Embryonic facial prominence (tissue), 1 donor: Measurements from ENCODE around the gene COBL.

Source experiments
- DNase-seq: peaks from one replicate; pipeline ENCODE4 v3.0.0-alpha.2; 2016; ENCODE audit errors: extremely low spot score

Gene COBL

DNA sequence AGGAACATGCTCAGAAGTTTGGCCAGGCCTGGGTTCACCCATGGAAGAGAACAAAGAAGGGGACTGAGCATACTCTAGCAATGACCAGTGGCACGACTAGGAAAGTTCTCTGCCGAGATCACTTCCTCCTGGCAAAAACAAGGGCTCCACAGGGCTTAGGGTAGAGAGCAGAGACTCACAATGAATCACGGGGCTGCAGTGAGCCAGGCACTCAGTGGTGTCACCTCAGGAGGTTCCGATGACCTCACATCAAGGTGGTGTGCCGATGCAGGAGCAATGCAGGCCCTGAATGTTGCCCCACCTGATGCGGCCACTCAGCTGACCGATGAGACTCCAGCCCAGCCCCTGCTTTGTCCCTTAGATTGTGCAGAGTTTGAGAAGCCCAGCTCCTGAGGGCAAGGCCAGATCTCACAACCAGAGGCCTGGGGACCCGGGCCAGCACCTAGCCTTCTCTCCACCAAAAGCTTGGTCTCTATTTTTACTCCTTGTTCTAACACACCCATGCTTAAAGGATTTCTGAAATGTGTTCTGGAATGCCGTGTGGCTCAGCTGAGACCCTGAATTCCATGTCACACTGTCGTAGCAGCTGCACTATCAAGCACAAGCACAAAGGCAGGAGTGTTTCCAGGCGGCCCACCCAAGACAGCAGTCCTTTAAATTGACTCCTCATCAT is 60.9 kb downstream of the COBL start:
- DNase-seq: no peak

DNA sequence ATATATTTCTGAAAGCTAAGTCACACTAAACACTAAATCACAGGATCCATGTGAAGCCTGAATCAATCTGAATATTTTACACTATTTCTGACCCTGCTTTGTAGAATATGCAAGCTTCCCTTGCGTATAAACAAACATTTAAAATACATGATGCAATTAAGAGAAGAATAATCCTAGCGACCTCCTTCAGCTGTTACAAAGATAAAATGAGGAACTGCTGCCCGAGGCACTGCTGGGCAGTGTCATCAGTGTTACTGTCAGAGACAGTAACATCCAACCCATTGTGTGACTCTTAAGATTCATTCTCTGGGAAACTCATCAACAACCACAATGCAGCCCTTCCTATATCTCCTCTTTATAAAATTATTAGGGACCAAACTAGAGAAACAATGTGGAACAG is 61.6 kb downstream of the COBL start:
- DNase-seq: no peak

DNA sequence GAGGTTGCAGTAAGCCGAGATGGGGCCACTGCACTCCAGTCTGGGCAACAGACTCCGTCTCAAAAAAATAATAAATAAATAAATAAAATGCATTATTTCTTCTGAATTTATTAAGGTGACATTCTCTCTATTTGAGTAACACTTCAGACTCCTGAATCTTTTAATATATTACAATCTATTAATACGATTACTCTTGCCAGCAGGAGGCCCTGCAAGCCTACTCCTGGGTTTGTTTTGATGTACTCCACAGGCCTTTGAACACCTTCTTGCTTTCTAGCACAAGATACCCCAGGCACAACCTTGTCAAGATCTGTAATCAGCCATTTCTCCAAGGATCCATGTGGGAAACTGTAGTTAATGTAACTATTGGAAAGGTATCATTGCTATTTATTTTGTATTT is 63.5 kb downstream of the COBL start:
- no peak for DNase-seq

DNA sequence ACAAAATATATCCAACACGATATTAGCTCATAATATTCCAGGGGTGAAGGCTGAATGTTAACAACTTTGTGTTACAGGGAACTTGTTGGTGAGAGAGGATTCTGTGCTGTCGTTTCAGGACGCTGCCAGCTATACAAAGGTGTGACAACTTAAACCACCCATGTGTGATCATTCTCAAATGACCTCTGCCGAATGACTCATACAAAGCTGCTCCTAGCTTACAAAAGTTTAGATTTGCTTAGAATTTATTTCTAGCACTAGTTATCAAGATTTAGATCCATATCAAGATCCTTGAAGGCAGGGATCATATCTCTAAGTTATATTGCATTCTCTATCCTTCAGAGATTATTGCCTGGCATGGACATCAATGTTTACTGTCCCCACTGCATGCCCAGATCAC is 65.3 kb downstream of the COBL start:
- DNase-seq: no peak

DNA sequence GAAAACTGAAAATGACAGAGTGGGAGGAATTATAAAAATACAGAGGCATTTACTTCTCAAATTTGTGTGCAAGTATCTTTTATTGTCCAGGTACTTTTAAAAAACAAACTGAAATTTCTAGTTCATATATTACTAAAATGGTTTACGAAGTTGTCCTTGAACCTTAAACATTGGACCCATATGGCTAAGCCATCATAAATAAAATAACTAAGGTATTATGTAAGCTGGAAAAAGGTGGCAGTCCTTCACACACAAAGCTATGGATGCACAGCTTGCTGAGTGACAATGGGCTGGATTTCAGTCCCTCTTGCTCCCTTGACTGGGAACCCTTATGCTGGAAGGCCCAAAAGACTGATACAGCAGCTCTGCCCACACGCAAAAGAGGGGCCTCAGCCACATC is 66.1 kb downstream of the COBL start:
- DNase-seq: no peak

DNA sequence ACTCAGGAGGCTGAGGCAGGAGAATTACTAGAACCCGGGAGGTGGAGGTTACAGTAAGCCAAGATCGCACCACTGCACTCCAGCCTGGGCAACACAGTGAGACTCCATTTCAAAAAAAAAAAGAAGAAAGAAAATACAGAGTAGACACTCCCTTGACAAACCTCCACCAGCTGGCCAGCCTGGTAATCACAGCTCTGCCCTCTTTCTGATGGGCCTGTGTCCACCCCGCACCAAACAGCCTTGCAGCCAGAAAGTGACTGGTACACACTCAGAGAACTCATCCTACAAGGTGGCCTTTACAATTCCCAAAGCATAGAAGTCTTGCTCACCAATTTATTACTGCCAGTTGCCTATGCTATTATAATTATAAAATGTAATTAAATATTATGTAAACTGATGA is 66.6 kb downstream of the COBL start:
- no peak for DNase-seq

DNA sequence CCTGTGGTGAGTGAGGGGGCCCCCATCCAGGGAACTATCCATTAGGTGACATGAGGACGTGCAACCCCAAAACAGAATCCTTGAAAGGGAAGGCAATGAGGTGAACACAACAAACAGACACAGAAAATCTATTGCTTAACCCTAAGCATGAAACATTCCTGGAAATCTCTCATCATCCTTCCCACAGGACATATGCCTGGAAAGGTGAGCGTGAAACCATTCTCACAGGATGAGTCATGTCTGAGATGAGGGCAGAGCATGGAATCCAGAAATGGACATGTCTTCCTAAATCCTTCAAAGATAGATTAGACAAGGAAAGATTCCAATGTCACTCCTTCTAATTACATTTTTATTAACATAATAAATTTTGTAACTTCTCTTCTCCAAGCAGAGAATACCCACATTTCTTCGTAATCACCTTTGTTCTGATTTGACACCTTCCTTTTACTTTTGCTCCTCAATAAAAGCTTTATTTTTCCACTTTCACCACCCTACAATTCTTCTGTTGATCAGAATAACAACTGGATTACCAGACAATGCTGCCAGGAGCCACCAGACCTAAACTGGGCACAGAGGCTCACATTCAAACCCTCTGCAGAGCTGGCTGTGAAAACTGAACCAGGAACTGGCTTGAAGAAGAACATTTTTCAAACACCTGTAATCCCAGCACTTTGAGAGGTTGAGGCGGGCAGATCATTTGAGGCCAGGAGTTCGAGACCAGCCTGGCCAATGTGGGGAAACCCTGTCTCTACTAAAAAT is 67.2 kb downstream of the COBL start:
- no peak for DNase-seq

DNA sequence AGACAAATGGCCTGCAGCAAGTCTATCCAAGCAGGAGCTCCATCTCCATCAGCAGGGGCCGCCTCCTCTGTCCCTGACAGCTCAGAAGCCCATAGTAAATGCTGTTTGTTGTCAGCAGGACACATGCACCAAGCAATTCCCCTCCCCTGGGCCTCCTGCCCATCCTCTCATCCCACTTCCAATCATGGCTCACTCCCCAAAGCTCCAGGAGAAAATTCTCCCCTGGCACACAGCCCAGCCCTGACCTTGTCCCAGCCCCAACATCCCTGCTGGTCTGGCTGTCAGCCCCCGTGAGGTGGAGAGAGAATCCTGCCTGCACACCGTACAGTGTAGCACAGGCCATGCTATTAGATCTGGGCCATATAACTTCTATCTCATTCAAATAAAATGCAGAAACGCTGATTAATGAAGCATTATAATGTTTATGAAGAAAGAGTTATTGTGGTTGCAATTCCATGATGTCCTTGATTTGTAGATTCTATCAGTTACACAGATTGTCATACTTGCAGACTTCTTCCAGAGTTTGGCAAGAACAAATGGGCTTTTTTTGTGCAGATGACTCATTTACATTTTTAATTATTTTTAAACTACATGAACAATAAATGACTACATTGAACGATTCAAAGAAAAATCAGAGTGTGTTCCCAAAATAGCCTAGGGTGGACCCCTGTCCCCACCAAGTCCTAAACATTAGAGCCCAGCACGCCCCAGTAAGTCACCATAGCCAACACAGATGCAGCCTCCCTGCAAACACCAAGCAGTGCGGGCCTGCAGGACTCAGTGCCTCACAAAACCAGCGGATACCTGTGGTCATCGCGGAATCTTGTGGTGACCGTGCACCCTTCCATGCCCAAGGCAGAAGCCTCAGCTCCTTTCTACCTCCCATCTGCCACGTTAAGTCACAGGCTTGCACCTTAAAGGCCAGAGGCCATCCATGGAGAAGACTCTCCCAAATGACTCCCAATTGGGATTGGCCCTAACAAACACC is 70.1 kb downstream of the COBL start:
- no peak for DNase-seq

DNA sequence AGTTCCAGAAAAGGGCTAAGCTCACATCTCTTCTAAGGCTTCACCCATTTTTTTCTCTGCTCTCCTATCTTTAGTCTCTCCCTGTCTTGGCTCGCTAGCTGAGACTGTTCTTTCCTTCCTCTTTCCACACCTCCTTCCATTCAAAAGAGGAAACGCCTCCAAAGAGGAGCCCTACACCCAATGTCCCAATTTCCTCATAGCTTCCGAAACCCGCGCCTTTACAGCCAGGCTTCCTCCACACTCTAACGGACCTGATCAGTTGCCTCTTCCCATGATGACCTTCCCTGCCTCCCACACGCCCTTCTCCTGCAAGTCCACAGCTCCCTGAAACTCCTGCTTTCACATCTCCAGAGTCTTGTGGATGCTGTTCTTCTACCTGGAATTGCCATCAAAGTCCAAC is 71.7 kb downstream of the COBL start:
- DNase-seq: no peak

DNA sequence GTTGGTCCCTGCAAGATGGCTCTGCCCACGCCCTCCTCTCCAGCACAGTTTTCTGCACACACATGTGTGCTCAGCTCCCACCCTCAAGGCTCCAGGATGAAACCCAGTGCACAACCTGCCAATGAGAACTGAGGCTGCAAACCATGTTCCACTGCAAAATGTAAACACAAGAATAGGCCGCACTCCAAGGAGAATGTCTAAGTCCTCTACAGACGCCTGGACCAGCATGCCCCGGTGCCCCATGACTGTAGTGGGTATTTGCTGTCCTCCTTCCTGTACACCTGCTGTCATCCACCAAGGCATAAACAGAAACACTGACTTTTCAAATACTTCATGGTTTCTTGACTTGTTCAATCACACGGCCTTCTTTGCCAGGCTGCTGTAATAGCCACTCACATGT is 72.6 kb downstream of the COBL start:
- DNase-seq: no peak

DNA sequence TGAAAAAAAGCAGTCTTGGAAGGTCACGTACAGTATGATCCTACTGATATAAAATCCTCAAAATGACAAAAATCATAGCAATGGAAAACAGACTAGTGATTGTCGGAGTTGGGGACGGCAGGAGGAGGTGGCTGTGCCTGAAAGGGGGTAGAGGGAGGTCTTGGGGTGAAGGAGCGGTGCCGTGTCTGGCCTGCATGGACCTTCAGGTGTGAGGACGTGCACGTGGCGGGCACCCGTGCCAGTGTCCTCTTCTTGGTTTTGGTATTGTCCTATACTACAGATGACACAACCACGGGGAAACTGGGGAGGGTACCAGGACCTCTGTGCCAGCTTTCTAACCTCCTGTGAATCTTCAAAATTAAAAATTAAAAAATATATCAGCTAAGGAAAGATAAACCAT is 73.0 kb downstream of the COBL start:
- DNase-seq: no peak

DNA sequence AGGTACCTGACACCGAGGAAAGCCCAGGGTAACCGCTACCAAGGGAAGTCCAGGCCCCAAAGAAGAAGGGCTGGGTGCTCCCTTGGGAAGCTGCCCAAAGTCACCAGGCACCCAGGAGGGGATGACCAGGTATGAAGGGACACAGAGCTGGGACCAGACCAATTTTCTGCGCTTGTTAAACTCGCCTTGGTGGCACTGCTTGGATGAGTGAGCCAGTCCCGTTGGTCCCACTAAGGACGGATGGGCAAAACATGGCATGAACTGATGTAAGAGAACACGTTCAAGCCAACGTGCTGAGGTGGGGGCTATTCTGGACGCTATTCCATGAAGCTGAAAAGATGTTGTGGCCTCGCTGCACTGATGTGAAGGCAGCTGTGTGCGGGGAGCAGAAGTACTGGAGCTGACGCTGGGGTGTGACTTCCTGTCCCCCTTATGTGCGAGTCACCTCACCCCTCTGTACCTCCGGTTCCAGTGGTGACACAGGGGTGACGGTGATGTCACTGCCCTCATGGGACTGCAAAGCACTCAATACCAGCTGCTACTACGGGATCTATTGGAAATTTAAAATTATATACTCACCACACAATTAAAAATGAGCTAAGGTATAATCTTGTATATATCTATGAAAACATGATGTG is 73.6 kb downstream of the COBL start:
- DNase-seq: no peak

DNA sequence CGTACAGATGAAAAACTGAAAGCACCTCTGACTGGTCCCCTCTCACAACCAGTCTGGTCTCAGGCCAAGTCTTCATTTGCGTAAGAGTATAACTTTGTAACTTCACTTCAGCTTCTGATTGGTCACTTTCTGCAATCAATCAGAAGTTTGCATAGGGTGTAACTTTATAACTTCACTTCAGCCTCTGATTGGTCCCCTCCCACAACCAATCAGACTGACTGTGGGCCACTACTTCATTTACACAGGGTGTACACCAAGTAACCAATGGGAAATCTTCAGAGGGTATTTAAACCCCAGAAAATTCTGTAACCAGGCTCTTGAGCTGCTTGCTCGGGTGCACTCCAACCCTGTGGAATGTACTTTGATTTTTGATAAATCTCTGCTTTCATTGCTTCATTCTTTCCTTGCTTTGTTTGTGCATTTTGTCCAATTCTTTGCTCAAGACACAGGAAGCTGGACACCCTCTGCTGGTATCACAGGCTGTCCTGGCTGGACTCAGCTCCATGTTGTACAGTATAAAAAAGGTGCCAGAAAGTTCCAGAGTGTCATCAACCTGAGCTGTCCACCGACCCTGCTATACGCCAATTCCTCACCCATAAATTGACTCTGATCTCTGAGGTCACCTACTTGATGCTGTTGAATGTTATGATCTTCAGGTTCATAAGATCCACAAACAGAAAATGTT is 74.5 kb downstream of the COBL start:
- no peak for DNase-seq

DNA sequence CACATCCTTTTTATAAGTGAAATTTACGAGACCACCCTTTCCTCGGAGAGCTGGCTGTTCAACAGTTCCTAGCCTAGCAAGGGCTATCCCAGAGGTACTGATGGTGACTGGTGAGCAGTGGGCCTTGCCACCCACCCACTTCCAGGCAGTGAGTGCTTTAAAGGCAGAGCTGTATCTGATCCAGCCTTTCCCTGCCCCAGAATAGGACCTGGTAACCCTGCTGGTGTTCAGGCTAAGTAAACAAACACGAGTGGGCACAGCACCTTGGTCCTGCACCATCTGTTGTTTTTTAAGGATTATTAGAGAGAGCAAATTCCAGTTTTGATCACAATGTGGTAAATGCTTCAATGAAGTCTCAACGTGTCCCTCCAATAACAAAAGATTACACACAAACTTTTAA is 75.7 kb downstream of the COBL start:
- no peak for DNase-seq

DNA sequence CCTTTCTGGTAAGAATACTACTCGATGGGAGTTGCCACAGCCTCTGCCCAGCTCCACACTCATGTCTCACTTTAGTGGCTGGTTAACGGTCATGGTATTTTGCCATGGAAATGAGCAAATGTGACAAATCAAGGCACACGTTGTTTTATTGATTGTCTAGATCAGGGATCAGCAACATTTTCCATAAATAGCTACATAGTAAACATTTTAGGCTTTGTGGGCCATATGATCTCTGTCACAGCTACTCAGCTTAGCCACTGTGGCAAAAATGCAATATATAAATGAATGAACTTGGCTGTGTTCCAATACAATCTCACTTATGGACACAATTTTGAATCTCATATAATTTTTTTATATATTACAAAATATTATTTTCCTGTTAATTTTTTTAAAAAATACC is 76.9 kb downstream of the COBL start:
- DNase-seq: no peak

DNA sequence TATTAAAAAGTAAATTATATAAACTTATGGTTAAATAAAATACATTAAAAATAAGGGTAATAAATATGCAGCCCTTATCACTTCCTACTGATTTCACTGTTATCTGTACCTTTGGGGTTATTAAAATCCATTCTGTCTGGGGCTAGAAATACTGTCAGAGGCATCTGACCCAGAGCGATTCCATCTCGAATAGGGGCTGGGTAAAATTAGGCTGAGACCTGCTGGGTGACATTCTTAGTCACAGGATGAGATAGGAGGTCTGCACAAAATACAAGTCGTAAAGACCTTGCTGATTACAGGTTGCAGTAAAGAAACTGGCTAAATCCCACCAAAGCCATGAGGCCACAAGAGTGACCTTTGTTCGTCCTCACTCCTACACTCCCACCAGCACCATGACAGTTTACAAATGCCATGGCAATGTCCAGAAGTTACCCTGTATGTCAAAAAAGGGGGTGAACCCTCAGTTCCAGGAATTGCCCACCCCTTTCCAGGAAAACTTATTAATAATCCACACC is 77.6 kb downstream of the COBL start:
- DNase-seq: no peak

DNA sequence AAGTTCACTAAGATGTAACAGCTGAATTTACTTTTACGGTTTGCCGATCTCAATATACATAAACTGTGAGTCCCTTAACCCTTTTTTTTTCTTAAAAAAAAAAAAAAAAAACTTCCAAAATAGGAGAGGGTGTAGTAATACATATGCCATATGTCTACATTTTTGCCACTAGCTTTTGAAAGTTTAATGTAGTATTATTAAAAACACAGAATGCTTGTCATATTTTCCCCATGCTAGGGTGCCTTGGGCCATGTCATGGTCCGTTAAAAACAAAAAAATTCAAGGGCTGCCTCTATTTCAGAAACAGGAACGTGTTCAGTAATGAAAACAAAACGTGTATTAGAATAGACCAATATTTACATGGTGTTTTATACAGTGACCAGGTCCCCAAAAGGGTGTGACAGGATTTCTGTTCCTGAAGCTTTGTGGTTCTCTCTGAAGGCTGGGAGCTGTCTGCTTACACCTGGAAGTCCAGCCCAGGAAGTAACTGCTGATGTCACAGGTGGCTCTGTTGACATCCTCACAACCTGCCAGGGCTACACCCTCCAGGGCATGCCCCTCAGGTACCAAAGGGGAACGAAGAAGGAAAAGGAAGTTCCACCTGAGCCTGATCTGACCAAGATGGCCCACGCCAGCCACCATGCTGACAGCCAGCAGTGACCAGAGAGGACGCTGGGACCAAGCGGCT is 79.0 kb downstream of the COBL start:
- DNase-seq: no peak

DNA sequence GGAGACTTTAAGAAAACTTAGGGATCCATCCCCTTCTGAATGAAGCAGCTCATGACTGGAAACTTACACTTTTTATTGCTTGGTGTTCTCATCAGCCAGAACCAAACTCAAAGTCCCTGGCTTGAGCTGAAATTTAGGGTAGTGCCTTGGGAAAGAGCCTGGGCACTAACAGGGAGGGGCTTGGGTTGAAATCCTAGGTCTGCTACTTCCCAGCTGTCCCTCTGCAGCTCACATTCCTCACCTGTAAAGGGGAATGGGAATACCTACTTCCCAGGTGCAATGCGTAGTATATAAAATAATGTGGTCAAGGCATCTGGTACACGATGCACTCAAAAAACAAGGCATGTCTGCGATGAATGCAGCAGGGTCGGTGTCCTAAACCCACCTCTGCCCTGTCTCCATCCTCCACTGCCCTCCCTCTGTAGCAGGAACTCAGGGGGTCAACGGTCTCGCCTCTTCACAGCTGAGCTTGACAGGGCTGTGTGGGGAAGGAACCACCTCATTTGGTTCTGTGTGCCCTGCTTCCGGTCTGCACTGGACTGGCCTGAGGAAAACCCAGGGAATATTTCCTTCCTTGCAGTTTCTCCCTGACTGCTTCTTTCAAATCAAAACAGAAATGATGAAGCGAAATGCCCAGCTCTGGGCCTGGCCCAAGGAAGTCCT is 80.0 kb downstream of the COBL start:
- no peak for DNase-seq

DNA sequence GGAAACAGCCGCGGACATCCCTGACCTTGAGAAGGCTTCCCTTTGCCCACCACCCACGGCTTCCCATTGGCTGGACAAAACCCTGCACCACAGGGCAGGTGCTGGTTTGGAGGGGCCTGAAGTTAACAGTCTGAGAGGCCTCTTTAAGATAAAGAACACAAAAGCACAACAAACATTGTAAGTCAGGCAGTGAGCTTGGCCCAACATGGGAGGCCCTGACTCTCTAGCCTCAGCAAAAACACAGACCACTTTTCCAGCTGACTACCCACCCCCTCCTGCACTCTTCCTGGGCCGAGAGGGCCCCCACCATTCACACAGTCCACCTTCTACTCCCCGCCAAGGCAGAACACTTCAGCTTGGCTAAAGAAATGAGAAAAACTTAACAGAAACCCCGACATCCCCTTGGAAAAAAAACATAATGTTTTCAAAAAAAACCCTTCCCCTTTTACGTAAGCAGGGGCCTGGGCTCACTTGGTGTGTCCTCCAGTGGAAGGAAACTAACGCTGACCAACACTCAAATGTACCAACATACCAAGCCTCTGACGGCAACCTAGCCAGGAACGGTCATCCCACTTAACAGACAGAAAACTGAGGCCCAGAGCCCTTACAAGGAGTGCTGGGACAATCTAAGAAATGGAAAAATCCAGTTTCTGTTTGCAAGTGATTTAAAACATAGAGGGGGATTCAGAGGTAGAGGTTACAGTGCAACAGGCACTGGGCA is 80.9 kb downstream of the COBL start:
- no peak for DNase-seq
